GM12875 (cell line): ENCODE results near the gene STIM2.
"Not testable (repeated sequence)": the region's sequence is repeated elsewhere in the genome, so short reads cannot be mapped to it uniquely, and the experiment has no call there.

ENCODE experiments used
- H3K4me3 ChIP-seq: one replicate; pipeline ENCODE4 v1.5.1; 2011; ENCODE audit warnings: low read depth, low read length, control low read depth
- TF ChIP-seq, protein P1 (sequence below): IDR thresholded peaks from 2 replicates; pipeline ENCODE4 v1.5.1; 2011; ENCODE audit warnings: low read depth, mild to moderate bottlenecking, control low read depth, inconsistent platforms, low read length, moderate library complexity, borderline replicate concordance; ENCODE audit not compliant: insufficient read depth

STIM2 gene

GRCh38 chr4:26860157-26860921, at the start of gene STIM2:
Gene STIM2, plus strand, starts transcription at chr4:26860841.
- H3K4me3 ChIP-seq: peak within 1 kb of the TSS; percentile 76
- TF ChIP-seq, protein P1, sequence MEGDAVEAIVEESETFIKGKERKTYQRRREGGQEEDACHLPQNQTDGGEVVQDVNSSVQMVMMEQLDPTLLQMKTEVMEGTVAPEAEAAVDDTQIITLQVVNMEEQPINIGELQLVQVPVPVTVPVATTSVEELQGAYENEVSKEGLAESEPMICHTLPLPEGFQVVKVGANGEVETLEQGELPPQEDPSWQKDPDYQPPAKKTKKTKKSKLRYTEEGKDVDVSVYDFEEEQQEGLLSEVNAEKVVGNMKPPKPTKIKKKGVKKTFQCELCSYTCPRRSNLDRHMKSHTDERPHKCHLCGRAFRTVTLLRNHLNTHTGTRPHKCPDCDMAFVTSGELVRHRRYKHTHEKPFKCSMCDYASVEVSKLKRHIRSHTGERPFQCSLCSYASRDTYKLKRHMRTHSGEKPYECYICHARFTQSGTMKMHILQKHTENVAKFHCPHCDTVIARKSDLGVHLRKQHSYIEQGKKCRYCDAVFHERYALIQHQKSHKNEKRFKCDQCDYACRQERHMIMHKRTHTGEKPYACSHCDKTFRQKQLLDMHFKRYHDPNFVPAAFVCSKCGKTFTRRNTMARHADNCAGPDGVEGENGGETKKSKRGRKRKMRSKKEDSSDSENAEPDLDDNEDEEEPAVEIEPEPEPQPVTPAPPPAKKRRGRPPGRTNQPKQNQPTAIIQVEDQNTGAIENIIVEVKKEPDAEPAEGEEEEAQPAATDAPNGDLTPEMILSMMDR: peak; percentile 23; the same call in 1 of the 2 replicates

DNA sequence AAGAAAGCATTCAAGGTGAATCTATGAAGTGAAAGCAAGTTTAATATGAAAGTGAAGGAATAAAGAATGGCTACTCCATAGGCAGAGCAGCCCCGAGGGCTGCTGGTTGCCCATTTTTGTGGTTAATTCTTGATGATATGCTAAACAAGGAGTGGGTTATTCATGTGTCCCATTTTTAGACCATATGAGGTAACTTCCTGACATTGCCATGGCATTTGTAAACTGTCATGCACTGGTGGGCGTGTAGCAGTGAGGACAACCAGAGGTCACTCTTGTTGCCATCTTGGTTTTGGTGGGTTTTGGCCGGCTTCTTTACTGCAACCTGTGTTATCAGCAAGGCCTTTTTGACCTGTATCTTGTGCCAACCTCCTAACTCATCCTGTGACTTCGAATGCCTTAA, 49.1 kb upstream of the STIM2 start:
- H3K4me3 ChIP-seq: not testable (repeated sequence)

GRCh38 chr4:26812049-26812714, 48.5 kb upstream of the STIM2 start:
- TF ChIP-seq, protein P1: no peak
- no peak overlapping the region for H3K4me3 ChIP-seq

GRCh38 chr4:26813698-26814097, 46.9 kb upstream of the STIM2 start:
- TF ChIP-seq, protein P1: no peak
- H3K4me3 ChIP-seq: no peak overlapping the region

GRCh38 chr4:26815199-26815598, 45.4 kb upstream of the STIM2 start:
- TF ChIP-seq, protein P1: no peak
- no peak overlapping the region for H3K4me3 ChIP-seq

GRCh38 chr4:26815706-26816105, 44.9 kb upstream of the STIM2 start:
- TF ChIP-seq, protein P1: no peak
- no peak overlapping the region for H3K4me3 ChIP-seq

DNA sequence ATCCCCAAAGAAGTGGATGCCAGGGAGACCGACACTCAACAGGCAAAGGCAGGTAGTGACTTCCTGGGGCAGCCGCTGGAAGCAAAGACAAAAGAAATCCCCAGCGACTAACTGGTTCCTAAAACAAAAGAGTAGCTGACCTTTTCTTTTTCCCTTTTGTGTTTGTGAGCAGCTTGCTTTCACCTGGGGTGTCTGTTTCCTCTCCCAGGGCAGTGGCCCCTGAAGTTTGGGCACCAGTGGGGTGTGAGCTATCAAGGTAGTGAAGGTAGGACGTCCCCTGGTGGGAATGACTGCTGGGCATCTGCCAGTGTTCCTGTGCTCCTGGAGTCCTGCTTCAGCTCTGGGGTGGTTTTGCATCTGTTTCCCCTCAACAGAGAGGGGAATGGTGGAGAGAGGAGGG, 41.6 kb upstream of the STIM2 start:
- no peak overlapping the region for H3K4me3 ChIP-seq
- TF ChIP-seq, protein P1: no peak
